Measurements from ENCODE around the gene LZIC.

Gene LZIC

GRCh38 chr1:9882296-9882944 lies 60.8 kb downstream of the LZIC start:
- no peak for TF ChIP-seq CTCF (IDR thresholded peaks at IDR 0.05; ENCODE audit: insufficient read depth, low read depth, low read length, missing control alignments)
- H3K4me3 ChIP-seq (ENCODE audit: low read depth, low read length) = no peak overlapping the region
- DNase-seq (ENCODE audit: low read depth) = no peak

- no peak overlapping the region for H3K4me3 ChIP-seq (ENCODE audit: low read depth, low read length)
- no peak for DNase-seq (ENCODE audit: low read depth)
- TF ChIP-seq CTCF (IDR thresholded peaks at IDR 0.05; ENCODE audit: insufficient read depth, low read depth, low read length, missing control alignments) = no peak
Observed at GRCh38 chr1:9881838-9882249, 61.3 kb downstream of the LZIC start.
